Stromal cell of bone marrow (primary cell): Measurements from ENCODE around the gene APPL2.
A peak's percentile ranks its signal among the peaks of the same experiment; 100 is the strongest.

Experiments
- DNase-seq: peaks from one replicate; pipeline ENCODE4 v3.0.0-alpha.2; 2012; ENCODE audit warnings: low read depth

Gene APPL2

GRCh38 chr12:105235732-105236476 is at the start of gene APPL2:
Gene APPL2, minus strand, starts transcription at chr12:105236174. Its CDS starts 162 bp downstream, at chr12:105236012.
- peak; percentile 82 for DNase-seq

GRCh38 chr12:105285378-105285777 is 49.4 kb upstream of the APPL2 start:
- DNase-seq: no peak

- DNase-seq: no peak
Observed at GRCh38 chr12:105281694-105282049, 45.7 kb upstream of the APPL2 start.

GRCh38 chr12:105280966-105281693 is 45.2 kb upstream of the APPL2 start:
- no peak for DNase-seq

- peak; percentile 13 for DNase-seq
Observed at GRCh38 chr12:105279460-105280056, 43.6 kb upstream of the APPL2 start.

GRCh38 chr12:105278043-105278697 is 42.2 kb upstream of the APPL2 start:
- peak; percentile 10 for DNase-seq

GRCh38 chr12:105275997-105276733 is 40.2 kb upstream of the APPL2 start:
- DNase-seq: no peak

GRCh38 chr12:105274571-105274970 is 38.6 kb upstream of the APPL2 start:
- DNase-seq: no peak

- no peak for DNase-seq
Observed at GRCh38 chr12:105273601-105274000, 37.6 kb upstream of the APPL2 start.

- DNase-seq: no peak
Observed at GRCh38 chr12:105272814-105273416, 36.9 kb upstream of the APPL2 start.

GRCh38 chr12:105272152-105272551 is 36.2 kb upstream of the APPL2 start:
- no peak for DNase-seq

- no peak for DNase-seq
Observed at GRCh38 chr12:105271364-105271763, 35.4 kb upstream of the APPL2 start.

- DNase-seq: no peak
Observed at GRCh38 chr12:105270671-105271255, 34.8 kb upstream of the APPL2 start.

- DNase-seq: no peak
Observed at GRCh38 chr12:105267711-105268110, 31.7 kb upstream of the APPL2 start.

- DNase-seq: no peak
Observed at GRCh38 chr12:105264771-105265170, 28.8 kb upstream of the APPL2 start.

GRCh38 chr12:105262461-105263184 is 26.6 kb upstream of the APPL2 start:
- no peak for DNase-seq

- no peak for DNase-seq
Observed at GRCh38 chr12:105261010-105261409, 25.0 kb upstream of the APPL2 start.

- DNase-seq: no peak
Observed at GRCh38 chr12:105259226-105259625, 23.3 kb upstream of the APPL2 start.

- DNase-seq: peak; percentile 84
Observed at GRCh38 chr12:105257321-105257728, 21.4 kb upstream of the APPL2 start.

GRCh38 chr12:105256921-105257320 is 20.9 kb upstream of the APPL2 start:
- peak; percentile 75 for DNase-seq
